Choroid plexus epithelial cell (primary cell): ENCODE results near the gene LPP.

Experiments
- DNase-seq: peaks from one replicate; pipeline ENCODE4 v3.0.0-alpha.2; 2010; ENCODE audit warnings: low read depth
- H3K4me3 ChIP-seq: 2 replicates; pipeline ENCODE4 v1.5.1; 2011; ENCODE audit warnings: low read depth, mild to moderate bottlenecking, control low read depth, low read length, moderate library complexity
- TF ChIP-seq, protein P1 (sequence below): conservative IDR thresholded peaks from 2 replicates; pipeline ENCODE4 v1.5.1; 2011; ENCODE audit warnings: low read depth, mild to moderate bottlenecking, control low read depth, inconsistent platforms, low read length, moderate library complexity

Gene LPP

DNA sequence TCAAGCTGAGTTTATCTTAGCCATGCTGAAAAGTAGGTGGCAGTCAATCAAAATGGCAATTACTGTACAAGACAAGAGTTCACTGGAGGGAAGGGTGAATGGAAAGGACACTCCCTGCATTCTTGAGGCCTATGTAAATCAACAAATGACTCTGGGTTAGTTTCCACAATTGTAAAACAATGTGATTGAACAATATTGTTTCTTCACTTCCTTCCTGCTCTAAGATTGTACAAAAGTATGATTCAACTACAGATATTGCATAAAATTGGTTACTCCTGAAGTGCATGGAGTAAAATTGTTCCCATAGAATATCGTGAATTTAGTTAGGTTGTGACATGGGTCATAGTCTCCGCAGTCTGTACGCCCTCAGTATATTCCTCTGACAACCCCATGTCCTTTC lies 277.6 kb downstream of the LPP start:
- TF ChIP-seq, protein P1, sequence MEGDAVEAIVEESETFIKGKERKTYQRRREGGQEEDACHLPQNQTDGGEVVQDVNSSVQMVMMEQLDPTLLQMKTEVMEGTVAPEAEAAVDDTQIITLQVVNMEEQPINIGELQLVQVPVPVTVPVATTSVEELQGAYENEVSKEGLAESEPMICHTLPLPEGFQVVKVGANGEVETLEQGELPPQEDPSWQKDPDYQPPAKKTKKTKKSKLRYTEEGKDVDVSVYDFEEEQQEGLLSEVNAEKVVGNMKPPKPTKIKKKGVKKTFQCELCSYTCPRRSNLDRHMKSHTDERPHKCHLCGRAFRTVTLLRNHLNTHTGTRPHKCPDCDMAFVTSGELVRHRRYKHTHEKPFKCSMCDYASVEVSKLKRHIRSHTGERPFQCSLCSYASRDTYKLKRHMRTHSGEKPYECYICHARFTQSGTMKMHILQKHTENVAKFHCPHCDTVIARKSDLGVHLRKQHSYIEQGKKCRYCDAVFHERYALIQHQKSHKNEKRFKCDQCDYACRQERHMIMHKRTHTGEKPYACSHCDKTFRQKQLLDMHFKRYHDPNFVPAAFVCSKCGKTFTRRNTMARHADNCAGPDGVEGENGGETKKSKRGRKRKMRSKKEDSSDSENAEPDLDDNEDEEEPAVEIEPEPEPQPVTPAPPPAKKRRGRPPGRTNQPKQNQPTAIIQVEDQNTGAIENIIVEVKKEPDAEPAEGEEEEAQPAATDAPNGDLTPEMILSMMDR = no peak
- DNase-seq = peak; percentile 78
- H3K4me3 ChIP-seq = no peak overlapping the region

DNA sequence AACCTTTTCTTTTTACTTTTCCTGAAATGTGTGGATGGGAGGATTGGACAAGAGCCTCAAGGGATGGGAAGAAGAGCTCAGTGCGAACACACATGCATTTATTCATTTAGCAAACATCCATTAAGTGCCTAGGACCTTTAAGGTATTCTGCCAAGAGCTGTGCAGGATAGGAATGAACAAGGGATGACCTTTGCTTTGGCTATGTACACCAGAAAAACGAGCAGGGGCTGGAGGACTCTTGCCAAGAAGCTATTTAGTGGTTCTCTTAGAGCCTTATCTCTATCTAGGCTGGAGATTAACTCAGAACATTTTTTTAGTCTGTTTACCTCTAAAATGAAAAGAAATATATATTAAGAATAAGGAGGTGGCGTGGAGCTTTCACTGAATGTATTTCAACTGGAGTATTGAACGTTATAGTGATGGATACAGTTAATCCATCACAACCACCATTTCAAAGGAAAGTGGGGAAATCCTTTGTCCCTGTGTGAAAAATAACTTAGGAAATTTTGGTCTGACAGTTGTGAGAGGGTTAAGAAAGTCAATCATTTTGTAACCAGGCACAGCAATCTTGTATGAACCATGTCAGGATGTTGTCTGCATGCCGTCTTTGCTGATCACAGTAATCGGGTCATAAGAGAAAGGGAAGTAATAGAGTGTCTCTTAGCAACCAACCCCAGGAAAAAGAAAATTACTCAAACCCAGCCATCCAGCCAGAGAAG lies 279.0 kb downstream of the LPP start:
- peak overlapping the region; percentile 7 for H3K4me3 ChIP-seq
- peak; percentile 88 for DNase-seq
- TF ChIP-seq, protein P1 = no peak

DNA sequence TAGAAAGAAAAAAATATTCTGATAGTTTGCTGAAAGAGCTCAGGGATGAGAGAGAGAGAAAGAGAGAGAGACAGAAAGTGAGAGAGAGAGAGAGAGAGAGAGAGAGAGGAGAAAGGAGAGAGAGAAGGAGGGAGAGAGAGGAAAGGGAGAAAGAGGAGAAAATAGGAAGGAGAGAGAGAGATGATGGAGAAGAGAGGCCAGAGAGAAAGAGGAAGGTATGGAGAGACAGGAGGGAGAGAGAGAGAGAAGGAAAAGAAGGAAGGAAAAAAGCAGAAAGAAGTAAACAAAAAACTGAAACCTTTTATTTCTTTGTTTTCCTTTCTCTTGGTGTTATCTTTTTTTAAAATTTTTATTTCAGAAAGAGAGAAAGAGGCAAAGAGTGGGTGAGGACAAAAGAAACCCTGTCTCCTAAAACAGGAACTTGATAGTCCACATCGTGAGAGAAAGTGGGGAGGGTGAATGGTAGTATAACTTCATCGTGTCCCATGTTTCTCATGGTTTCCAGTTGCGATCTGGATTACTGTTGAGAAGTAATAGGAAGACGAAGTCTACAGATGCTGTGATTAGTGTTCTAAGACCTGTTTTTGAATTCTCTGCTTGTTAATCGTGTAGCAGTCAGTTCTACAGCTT lies 279.7 kb downstream of the LPP start:
- no peak overlapping the region for H3K4me3 ChIP-seq
- TF ChIP-seq, protein P1 = no peak
- DNase-seq = no peak

DNA sequence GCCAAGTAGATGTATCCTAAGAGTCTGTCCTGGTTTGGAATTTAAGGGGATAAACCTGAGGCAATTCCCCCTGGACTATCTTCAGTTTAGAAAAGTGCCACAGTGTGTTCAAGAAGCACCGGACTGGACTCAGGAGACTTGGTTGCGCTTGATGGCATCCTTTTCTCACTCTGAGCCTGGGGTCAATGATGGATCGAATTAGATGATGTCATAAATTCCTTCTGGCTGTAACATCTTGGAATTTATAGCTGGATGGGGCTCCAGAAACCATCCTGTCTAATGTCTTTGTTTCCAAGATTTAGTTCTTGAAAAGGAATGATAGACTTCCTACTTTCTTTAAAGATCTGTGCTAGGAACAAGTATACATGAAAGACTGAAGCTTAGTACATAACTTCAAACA lies 280.6 kb downstream of the LPP start:
- H3K4me3 ChIP-seq = no peak overlapping the region
- TF ChIP-seq, protein P1 = no peak
- DNase-seq = no peak

DNA sequence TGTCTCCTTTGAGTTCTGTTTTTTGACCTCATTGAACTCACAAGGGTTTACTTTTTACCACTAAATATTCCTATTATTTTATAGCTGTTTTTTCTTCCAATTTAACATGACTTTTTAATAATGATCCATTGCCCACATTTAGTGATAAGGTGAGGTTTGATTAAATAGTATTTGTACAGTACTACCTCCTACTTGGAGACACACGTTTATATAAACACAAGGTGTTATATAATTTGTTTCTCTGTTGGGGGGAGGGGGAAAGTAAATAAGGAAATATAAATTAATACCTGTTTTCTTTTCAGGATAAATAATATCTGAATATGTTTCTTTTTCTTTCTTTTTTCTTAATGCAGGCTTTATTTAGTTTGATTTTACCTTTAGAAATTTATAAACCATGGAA lies 281.3 kb downstream of the LPP start:
- TF ChIP-seq, protein P1 = no peak
- H3K4me3 ChIP-seq = no peak overlapping the region
- DNase-seq = no peak

DNA sequence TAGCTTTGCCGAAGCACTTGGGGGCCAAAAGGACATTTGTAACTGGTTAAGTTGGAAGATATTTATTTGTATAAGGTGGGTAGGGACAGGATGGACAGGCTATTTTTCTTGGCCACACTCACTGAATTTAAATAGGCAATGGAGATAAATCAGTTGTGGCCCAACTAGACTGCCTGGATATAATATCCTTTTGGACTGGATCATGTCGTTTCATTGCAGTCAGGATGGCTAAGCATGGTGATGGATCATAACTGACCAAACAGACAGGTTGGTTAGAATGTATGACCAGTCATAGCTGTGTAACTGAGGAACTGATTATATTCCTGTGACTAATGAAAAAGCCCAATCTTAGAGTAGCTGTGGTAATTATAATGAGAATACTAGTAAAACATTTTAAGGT lies 284.0 kb downstream of the LPP start:
- no peak for DNase-seq
- no peak overlapping the region for H3K4me3 ChIP-seq
- TF ChIP-seq, protein P1 = no peak

DNA sequence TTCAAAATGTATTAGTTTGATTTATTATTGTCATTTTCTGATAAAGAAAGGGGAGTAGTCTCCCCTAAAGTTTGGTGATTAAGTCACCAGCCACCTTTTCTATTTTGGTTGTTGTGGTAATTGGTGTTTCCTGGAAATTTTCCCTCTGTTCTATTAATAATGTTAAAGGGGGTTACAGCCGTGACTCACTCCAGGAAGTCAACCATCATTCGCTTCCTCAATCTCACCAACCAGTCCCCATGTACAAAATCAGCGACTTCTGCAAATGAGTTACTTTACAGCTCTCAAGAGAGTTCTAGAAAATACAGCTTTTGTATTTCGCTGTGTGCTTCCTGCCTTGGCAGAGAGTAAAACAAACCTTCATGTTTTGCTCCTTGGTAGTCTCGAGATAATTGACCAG lies 285.1 kb downstream of the LPP start:
- DNase-seq = no peak
- TF ChIP-seq, protein P1 = no peak
- no peak overlapping the region for H3K4me3 ChIP-seq
